GM12865 (cell line): Measurements from ENCODE around the gene GRAMD1A.

ENCODE experiments used
- DNase-seq: peaks from one replicate; pipeline ENCODE4 v3.0.0; 2010; ENCODE audit warnings: low read depth
- H3K4me3 ChIP-seq: 2 replicates; pipeline ENCODE4 v1.5.1; 2011; ENCODE audit warnings: mild to moderate bottlenecking, low read depth, low read length, control low read depth
- CTCF ChIP-seq: IDR thresholded peaks from 2 replicates; pipeline ENCODE4 v1.5.1; 2011; ENCODE audit warnings: low read length, control low read depth, low read depth, inconsistent platforms; ENCODE audit not compliant: insufficient read depth; ENCODE audit errors: missing control alignments

The GRAMD1A gene

GRCh38 chr19:35030257-35031071 lies 30.3 kb downstream of the GRAMD1A start, which contains the start of gene SCN1B:
TSS of gene SCN1B (plus strand) at chr19:35030470. CDS start at chr19:35030821, 351 bp downstream.
- peak; percentile 27 for DNase-seq
- no peak within 1 kb of the TSS for H3K4me3 ChIP-seq
- TF ChIP-seq CTCF, result no peak

- no peak overlapping the region for H3K4me3 ChIP-seq
- TF ChIP-seq CTCF, result no peak
- no peak for DNase-seq
Measured at GRCh38 chr19:35031072-35031881, 31.2 kb downstream of the GRAMD1A start.

GRCh38 chr19:35032356-35032865 lies 32.3 kb downstream of the GRAMD1A start:
- TF ChIP-seq CTCF, result no peak
- no peak overlapping the region for H3K4me3 ChIP-seq
- DNase-seq, result no peak

- no peak overlapping the region for H3K4me3 ChIP-seq
- DNase-seq, result no peak
- TF ChIP-seq CTCF, result no peak
Measured at GRCh38 chr19:35033067-35034004, 33.2 kb downstream of the GRAMD1A start.

- DNase-seq, result no peak
- TF ChIP-seq CTCF, result no peak
- no peak overlapping the region for H3K4me3 ChIP-seq
Measured at GRCh38 chr19:35034005-35034502, 33.9 kb downstream of the GRAMD1A start.
